IMR-90 (cell line): ENCODE data around the gene LMLN. TPM values are rescaled to one million over a fixed set of nuclear protein-coding genes. Genes with fewer than 3 reads are reported as not detected.

Experiments
- ATAC-seq: fragments of 200-7000 bp; cut with Tn5 transposase; 2 replicates; pipeline ENCODE4 v1.9.1; 2020; ENCODE audit warnings: low read depth, mild to moderate bottlenecking, moderate library complexity
- BruUV-seq: library from RNA; stranded (reverse); fragments of 400-500 nt; replicated peaks from 2 replicates; lab custom pipeline; 2021; lab: Mats Ljungman, UMichigan
- CTCF ChIA-PET: fragments of 300-600 bp; formaldehyde crosslinking; extraction: SDS; loops from one replicate; lab custom pipeline; 2021; ENCODE audit warnings: antibody characterized with exemption; lab: Yijun Ruan, JAX
- POLR2A ChIA-PET: fragments of 300-600 bp; sonication (Branson Sonifier 250); formaldehyde crosslinking; loops from one replicate; lab custom pipeline; 2022; ENCODE audit warnings: antibody characterized with exemption; ENCODE audit not compliant: unreplicated experiment; lab: Charles Lee
- DNase-seq: peaks from one replicate; pipeline ENCODE4 v3.0.0; 2013
- H2AFZ ChIP-seq: replicated peaks from 2 replicates; pipeline ENCODE3; 2013; ENCODE audit warnings: low read length, mild to moderate bottlenecking; ENCODE audit not compliant: poor library complexity
- H2AK5ac ChIP-seq: 2 replicates; pipeline ENCODE4 v1.6.1; 2013; ENCODE audit warnings: low read depth, low read length, inconsistent platforms
- H2AK9ac ChIP-seq: replicated peaks from 2 replicates; pipeline ENCODE3; 2013; ENCODE audit warnings: mild to moderate bottlenecking, low read depth, low read length, moderate library complexity; ENCODE audit not compliant: poor library complexity
- H2BK120ac ChIP-seq: 2 replicates; pipeline ENCODE4 v1.6.1; 2013; ENCODE audit warnings: low read depth, low read length, inconsistent platforms
- H2BK15ac ChIP-seq: 3 replicates; pipeline ENCODE4 v1.6.1; 2013; ENCODE audit warnings: low read depth, low read length, inconsistent platforms
- H2BK20ac ChIP-seq: 2 replicates; pipeline ENCODE4 v1.6.1; 2013; ENCODE audit warnings: low read depth, mild to moderate bottlenecking, inconsistent platforms, low read length, moderate library complexity
- H2BK5ac ChIP-seq: 2 replicates; pipeline ENCODE4 v1.6.1; 2013; ENCODE audit warnings: mild to moderate bottlenecking, low read depth, low read length, inconsistent platforms; ENCODE audit not compliant: poor library complexity, severe bottlenecking
- H3K14ac ChIP-seq: replicated peaks from 2 replicates; pipeline ENCODE4 v1.6.1; 2013; ENCODE audit warnings: low read depth, low read length, inconsistent platforms
- H3K18ac ChIP-seq: 2 replicates; pipeline ENCODE4 v1.6.1; 2013; ENCODE audit warnings: low read depth, low read length, control low read depth
- H3K23ac ChIP-seq: 2 replicates; pipeline ENCODE4 v1.6.1; 2013; ENCODE audit warnings: low read depth, low read length, inconsistent platforms
- H3K27ac ChIP-seq: 2 replicates; pipeline ENCODE4 v1.5.1; 2013; ENCODE audit warnings: mild to moderate bottlenecking, control low read depth, low read length; ENCODE audit not compliant: insufficient read depth
- H3K27me3 ChIP-seq: 2 replicates; pipeline ENCODE4 v1.6.1; 2013; ENCODE audit warnings: low read length; ENCODE audit not compliant: control insufficient read depth, insufficient read depth
- H3K36me3 ChIP-seq: 2 replicates; pipeline ENCODE4 v1.6.1; 2013; ENCODE audit warnings: low read length, mixed read lengths; ENCODE audit not compliant: control insufficient read depth, insufficient read depth
- H3K4ac ChIP-seq: 2 replicates; pipeline ENCODE4 v1.6.1; 2013; ENCODE audit warnings: low read depth, low read length, inconsistent platforms
- H3K4me1 ChIP-seq: 2 replicates; pipeline ENCODE4 v1.6.1; 2013; ENCODE audit warnings: low read length, mixed read lengths; ENCODE audit not compliant: control insufficient read depth, insufficient read depth
- H3K4me2 ChIP-seq: 2 replicates; pipeline ENCODE4 v1.6.1; 2013; ENCODE audit warnings: low read depth, mild to moderate bottlenecking, control low read depth, low read length, moderate library complexity
- H3K4me3 ChIP-seq: 2 replicates; pipeline ENCODE4 v1.5.1; 2013; ENCODE audit warnings: low read depth, mild to moderate bottlenecking, control low read depth, low read length, moderate library complexity; ENCODE audit not compliant: insufficient read depth
- H3K56ac ChIP-seq: 2 replicates; pipeline ENCODE4 v1.6.1; 2013; ENCODE audit warnings: low read length, inconsistent platforms; ENCODE audit not compliant: insufficient read depth; ENCODE audit errors: extremely low read depth
- H3K79me1 ChIP-seq, 2 experiments: 2 replicates each; pipeline ENCODE4 v1.6.1; 2013; ENCODE audit warnings: low read length in 2 of 2, inconsistent platforms in 1 of 2, low read depth in 1 of 2
- H3K9ac ChIP-seq: 2 replicates; pipeline ENCODE4 v1.6.1; 2013; ENCODE audit warnings: low read depth, low read length, control low read depth
- H3K9me1 ChIP-seq: 2 replicates; pipeline ENCODE4 v1.6.1; 2013; ENCODE audit warnings: low read length, inconsistent platforms; ENCODE audit not compliant: insufficient read depth
- H3K9me3 ChIP-seq: 2 replicates; pipeline ENCODE4 v1.6.1; 2013; ENCODE audit warnings: low read length; ENCODE audit not compliant: control insufficient read depth, insufficient read depth
- H4K20me1 ChIP-seq: 2 replicates; pipeline ENCODE4 v1.6.1; 2013; ENCODE audit warnings: low read length, inconsistent platforms; ENCODE audit not compliant: insufficient read depth
- H4K5ac ChIP-seq: 2 replicates; pipeline ENCODE4 v1.6.1; 2013; ENCODE audit warnings: mild to moderate bottlenecking, low read depth, low read length, control low read depth
- H4K8ac ChIP-seq, 2 experiments: 2 replicates each; pipeline ENCODE4 v1.6.1; 2013; ENCODE audit warnings: low read depth in 2 of 2, low read length in 2 of 2, control low read depth in 1 of 2, inconsistent platforms in 1 of 2
- H4K91ac ChIP-seq: 2 replicates; pipeline ENCODE4 v1.6.1; 2013; ENCODE audit warnings: low read depth, low read length, inconsistent platforms; ENCODE audit not compliant: insufficient read depth
- CEBPB ChIP-seq: IDR thresholded peaks from 2 replicates; pipeline ENCODE4 v1.6.1; 2012; ENCODE audit warnings: low read depth, low read length, improper control_type of control experiment
- CHD1 ChIP-seq: IDR thresholded peaks from 2 replicates; pipeline ENCODE4 v1.6.1; 2012; ENCODE audit warnings: low read depth, low read length, improper control_type of control experiment
- FOS ChIP-seq: fragments of 150-350 bp; IDR thresholded peaks from 2 replicates; pipeline ENCODE4 v1.6.1; 2016; ENCODE audit warnings: low read depth, low read length
- MAZ ChIP-seq: IDR thresholded peaks from 2 replicates; pipeline ENCODE4 v1.6.1; 2012; ENCODE audit warnings: low read depth, mild to moderate bottlenecking, low read length, improper control_type of control experiment, moderate library complexity, borderline replicate concordance
- NFE2L2 ChIP-seq: fragments of 150-350 bp; IDR thresholded peaks from 2 replicates; pipeline ENCODE4 v1.6.1; 2016; ENCODE audit warnings: low read depth, mild to moderate bottlenecking, low read length
- POLR2A ChIP-seq: IDR thresholded peaks from 2 replicates; pipeline ENCODE4 v1.6.1; 2012; ENCODE audit warnings: mild to moderate bottlenecking, low read depth, low read length
- RAD21 ChIP-seq: IDR thresholded peaks from 2 replicates; pipeline ENCODE4 v1.6.1; 2012; ENCODE audit warnings: low read length, improper control_type of control experiment
- RCOR1 ChIP-seq: IDR thresholded peaks from 2 replicates; pipeline ENCODE4 v1.6.1; 2012; ENCODE audit warnings: mild to moderate bottlenecking, low read length, improper control_type of control experiment; ENCODE audit not compliant: insufficient replicate concordance
- RFX5 ChIP-seq: IDR thresholded peaks from 2 replicates; pipeline ENCODE4 v1.8.0; 2012; ENCODE audit warnings: low read depth, mild to moderate bottlenecking, low read length, moderate library complexity
- SMC3 ChIP-seq: fragments of 150-350 bp; IDR thresholded peaks from 2 replicates; pipeline ENCODE4 v1.6.1; 2016; ENCODE audit warnings: low read depth, mild to moderate bottlenecking, antibody characterized with exemption, low read length, moderate library complexity
- USF2 ChIP-seq: fragments of 150-350 bp; IDR thresholded peaks from 2 replicates; pipeline ENCODE4 v1.6.1; 2017; ENCODE audit warnings: mild to moderate bottlenecking, antibody characterized with exemption, low read length, low read depth
- WGBS, 2 experiments: methylation state at CpG; one replicate each; pipeline versions ENCODE4 v1.1.5 to v1.1.7; 2013; ENCODE audit warnings: missing lambda C conversion rate in 2 of 2; ENCODE audit not compliant: insufficient read length in 1 of 2; ENCODE audit errors: extremely low coverage in 2 of 2; 5-methylcytosine and 5-hydroxymethylcytosine counted together
- dilution Hi-C: fragments of 300-500 bp; cut with HindIII; formaldehyde crosslinking; loops from one replicate; pipeline ENCODE4 v1.14.3; 2018; ENCODE audit warnings: low sequenced_read_pairs; ENCODE audit not compliant: unreplicated experiment
- in situ Hi-C: fragments of 300-500 bp; cut with MboI; formaldehyde crosslinking; loops from 3 replicates; pipeline ENCODE4 v1.14.3; 2019; ENCODE audit warnings: low sequenced_read_pairs, inconsistent platforms, mixed read lengths
- intact Hi-C: fragments of 100-400 bp; cut with micrococcal nuclease; formaldehyde crosslinking; loops from 2 replicates; pipeline ENCODE4 v1.10.0; 2022
- polyA plus RNA-seq, 3 experiments: library from polyadenylated mRNA; depleted of rRNA; stranded (reverse); fragments of >200 nt; gene quantifications; 2 replicates each; pipeline ENCODE4 v1.2.3, GENCODE V29; 2012; ENCODE audit warnings: low replicate concordance in 1 of 3
- total RNA-seq: library from RNA; depleted of rRNA; stranded (reverse); fragments of >200 nt; gene quantifications from 2 replicates; pipeline ENCODE4 v1.2.3, GENCODE V29; 2012

The LMLN gene
- total and polyA plus RNA-seq, 2 of the 4 experiments (the other 2 are of a cell fraction): 3.3 to 3.9 TPM

- Histone ChIP-seq H2BK20ac (no peak overlapping the region), H3K27me3 (no peaks in the 10 kb centered on the region), H3K4me3 (peak overlapping the region; percentile 88), H2BK120ac (no peak overlapping the region), H2AFZ (no peak overlapping the region), H3K27ac (no peak overlapping the region), H3K9me3 (no peaks in the 10 kb centered on the region), H2AK9ac (no peak overlapping the region), H3K56ac (no peak overlapping the region), H2AK5ac (no peak overlapping the region), H3K4ac (no peak overlapping the region), H3K18ac (no peak overlapping the region), H2BK5ac (no peak overlapping the region), H4K5ac (no peak overlapping the region), H4K91ac (no peak overlapping the region), H3K4me2 (peak overlapping the region; percentile 90), H3K14ac (no peak overlapping the region), H3K36me3 (peaks cover 38% of the 10 kb centered on the region), H4K8ac (no peak overlapping the region), H3K9me1 (no peaks in the 10 kb centered on the region), H2BK15ac (no peak overlapping the region), H3K9ac (0 out of 2 replicates have a peak overlapping the region, but pooled peaks have one; percentile 99), H3K79me1 (peaks cover 17 to 43% of the 10 kb centered on the region in 2 experiments), H3K23ac (no peak overlapping the region), H4K20me1 (peaks cover 39% of the 10 kb centered on the region), H3K4me1 (no peaks in the 10 kb centered on the region)
- no TSS peak for BruUV-seq
- in situ Hi-C loops (no loop called here), intact Hi-C loops (no loop called here), dilution Hi-C loops (no loop called here)
- TF ChIP-seq RAD21 (no peak), RCOR1 (no peak), SMC3 (no peak), RFX5 (no peak), FOS (no peak), MAZ (no peak), CHD1 (no peak), CEBPB (no peak), POLR2A (no peak), USF2 (no peak), NFE2L2 (no peak)
- ATAC-seq: no peak
- ChIA-PET POLR2A (no interaction called here), CTCF (no interaction called here)
- DNase-seq: no peak
- no CpG with 5 or more reads among the region's 21 CpGs for WGBS, 2 experiments
These were observed 8.5 kb upstream of the LMLN start for GRCh38 chr3:197951392-197951990.
